Ramos (cell line): ENCODE data around the gene PRR23C.

Experiments
- in situ Hi-C: fragments of 300-500 bp; cut with MboI; formaldehyde crosslinking; loops from one replicate; pipeline ENCODE4 v1.14.3; 2022; ENCODE audit warnings: low sequenced_read_pairs; ENCODE audit not compliant: unreplicated experiment

Gene PRR23C

GRCh38 chr3:139005356-139005993 is 39.2 kb downstream of the PRR23C start:
- in situ Hi-C loops: no loop called here

- in situ Hi-C loops: no loop called here
Measured at GRCh38 chr3:138995706-138996105, 49.0 kb downstream of the PRR23C start.
